DMS 273 treated with DMSO at 0.1 percent for 48 hours (cell line): ENCODE measurements around the gene CIDEA.

Experiments used
- DNase-seq: peaks from one replicate; lab custom pipeline; 2025; lab: John Stamatoyannopoulos, UW

CIDEA gene

DNA sequence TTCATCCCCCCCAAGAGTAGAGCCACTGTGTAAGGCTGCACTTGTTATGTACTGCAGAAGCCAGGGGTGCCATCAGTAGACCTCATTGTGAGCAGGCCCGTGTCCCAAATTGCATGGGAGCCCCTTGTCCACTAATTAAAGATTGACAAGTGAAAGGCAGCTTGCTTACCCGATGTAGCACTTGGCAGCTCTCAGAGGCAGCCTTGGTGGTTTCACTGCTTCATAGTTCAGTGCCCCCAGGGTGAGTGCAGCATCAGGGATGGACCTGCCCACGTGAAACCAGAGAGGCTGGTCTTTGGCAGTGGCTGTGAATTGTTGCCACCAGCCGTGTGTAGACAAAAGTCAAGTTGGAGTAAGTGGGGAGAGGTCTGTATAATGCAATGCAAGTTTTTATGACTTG, 67.2 kb downstream of the CIDEA start:
- DNase-seq, result no peak

DNA sequence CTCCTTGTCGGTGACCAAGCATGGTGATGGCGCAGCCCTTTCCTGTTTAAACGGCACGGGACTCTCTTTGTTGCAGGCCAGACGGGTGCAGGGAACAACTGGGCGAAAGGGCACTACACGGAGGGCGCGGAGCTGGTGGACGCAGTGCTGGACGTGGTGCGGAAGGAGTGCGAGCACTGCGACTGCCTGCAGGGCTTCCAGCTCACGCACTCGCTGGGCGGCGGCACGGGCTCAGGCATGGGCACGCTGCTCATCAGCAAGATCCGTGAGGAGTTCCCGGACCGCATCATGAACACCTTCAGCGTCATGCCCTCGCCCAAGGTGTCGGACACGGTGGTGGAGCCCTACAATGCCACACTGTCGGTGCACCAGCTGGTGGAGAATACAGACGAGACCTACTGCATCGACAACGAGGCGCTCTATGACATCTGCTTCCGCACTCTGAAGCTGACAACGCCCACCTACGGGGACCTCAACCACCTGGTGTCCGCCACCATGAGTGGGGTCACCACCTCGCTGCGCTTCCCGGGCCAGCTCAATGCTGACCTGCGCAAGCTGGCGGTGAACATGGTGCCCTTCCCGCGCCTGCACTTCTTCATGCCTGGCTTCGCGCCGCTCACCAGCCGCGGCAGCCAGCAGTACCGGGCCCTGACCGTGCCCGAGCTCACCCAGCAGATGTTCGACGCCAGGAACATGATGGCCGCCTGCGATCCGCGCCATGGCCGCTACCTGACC, 71.0 kb downstream of the CIDEA start:
- DNase-seq, result no peak

DNA sequence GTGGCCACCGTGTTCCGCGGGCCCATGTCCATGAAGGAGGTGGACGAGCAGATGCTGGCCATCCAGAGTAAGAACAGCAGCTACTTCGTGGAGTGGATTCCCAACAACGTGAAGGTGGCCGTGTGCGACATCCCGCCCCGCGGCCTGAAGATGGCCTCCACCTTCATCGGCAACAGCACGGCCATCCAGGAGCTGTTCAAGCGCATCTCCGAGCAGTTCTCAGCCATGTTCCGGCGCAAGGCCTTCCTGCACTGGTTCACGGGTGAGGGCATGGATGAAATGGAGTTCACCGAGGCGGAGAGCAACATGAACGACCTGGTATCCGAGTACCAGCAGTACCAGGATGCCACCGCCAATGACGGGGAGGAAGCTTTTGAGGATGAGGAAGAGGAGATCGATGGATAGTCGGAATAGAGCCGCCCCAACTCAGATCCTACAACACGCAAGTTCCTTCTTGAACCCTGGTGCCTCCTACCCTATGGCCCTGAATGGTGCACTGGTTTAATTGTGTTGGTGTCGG, 71.6 kb downstream of the CIDEA start:
- no peak for DNase-seq

DNA sequence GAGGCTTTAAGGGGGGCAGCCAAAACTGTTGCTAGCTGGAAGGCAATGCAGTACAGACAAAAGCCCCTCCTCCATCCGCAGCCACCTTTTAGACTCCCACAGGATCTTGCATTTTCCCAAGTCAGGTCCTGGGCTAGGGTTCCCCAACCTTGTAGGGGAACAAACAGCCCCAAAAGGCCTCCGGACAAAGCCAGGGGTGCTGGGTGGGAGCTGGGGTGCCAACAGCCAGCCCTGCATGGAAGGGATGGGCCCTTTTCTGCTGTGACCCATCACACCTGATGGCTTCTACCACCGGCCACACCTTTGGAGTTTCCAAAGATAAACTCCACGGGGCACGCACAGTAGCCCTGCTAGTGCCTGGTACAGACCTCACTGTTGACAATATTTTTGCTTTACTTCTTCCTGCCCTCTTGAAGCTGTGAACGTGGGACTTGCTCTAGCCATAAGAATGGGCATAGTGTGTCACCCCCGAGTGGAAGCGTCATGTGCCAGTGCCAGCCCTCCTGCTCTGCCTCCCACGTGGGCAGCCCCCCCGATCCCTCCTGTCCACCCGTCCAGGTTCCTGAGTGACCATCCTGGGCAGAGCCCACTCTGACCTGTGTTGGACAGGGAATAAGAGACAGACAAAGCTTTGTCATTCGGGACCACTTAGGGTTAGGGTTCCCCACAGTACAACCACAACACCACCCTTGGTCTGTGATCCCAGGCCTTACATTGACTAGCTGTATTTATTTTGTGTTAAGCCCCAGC, 72.7 kb downstream of the CIDEA start:
- DNase-seq, result no peak
